Neural cell (in vitro differentiated cells): Measurements from ENCODE around the gene HHIP. TPM values are rescaled to one million over a fixed set of nuclear protein-coding genes. Genes with fewer than 3 reads are reported as not detected.

ENCODE experiments used
- H2AFZ ChIP-seq: fragments of 200-600, 300-800 bp; sonication (generic), shearing (Covaris generic); 2 replicates; pipeline ENCODE4 v1.6.0; 2014; ENCODE audit warnings: low read depth, mild to moderate bottlenecking, antibody characterized with exemption, low read length, moderate library complexity
- H3F3A ChIP-seq: fragments of 200-600 bp; shearing (Covaris generic); 2 replicates; pipeline ENCODE4 v1.6.1; 2016; ENCODE audit warnings: mild to moderate bottlenecking, moderate library complexity, mixed read lengths, antibody characterized with exemption, low read length; ENCODE audit not compliant: insufficient read depth, poor library complexity, severe bottlenecking
- H3K27ac ChIP-seq: fragments of 200-600, 300-800 bp; sonication (generic), shearing (Covaris generic); 2 replicates; pipeline ENCODE4 v1.5.1; 2014; ENCODE audit warnings: mild to moderate bottlenecking, low read length, moderate library complexity
- H3K27me3 ChIP-seq: fragments of 300-800, 200-600 bp; sonication (generic), shearing (Covaris generic); 2 replicates; pipeline ENCODE4 v1.6.0; 2014; ENCODE audit warnings: mild to moderate bottlenecking, low read depth, low read length, moderate library complexity; ENCODE audit not compliant: insufficient read depth
- H3K36me3 ChIP-seq: fragments of 300-800, 200-600 bp; sonication (generic), shearing (Covaris generic); 2 replicates; pipeline ENCODE4 v1.5.1; 2014; ENCODE audit warnings: mild to moderate bottlenecking, antibody characterized with exemption, low read length, moderate library complexity; ENCODE audit not compliant: insufficient read depth
- H3K4me2 ChIP-seq: fragments of 300-800, 200-600 bp; sonication (generic), shearing (Covaris generic); 2 replicates; pipeline ENCODE4 v1.6.0; 2014; ENCODE audit warnings: mild to moderate bottlenecking, low read length
- H3K4me3 ChIP-seq: fragments of 300-800, 200-600 bp; sonication (generic), shearing (Covaris generic); 2 replicates; pipeline ENCODE4 v1.5.1; 2014; ENCODE audit warnings: mild to moderate bottlenecking, low read length, moderate library complexity
- H3K79me2 ChIP-seq: fragments of 200-600 bp; shearing (Covaris generic); replicated peaks from 2 replicates; pipeline ENCODE4 v1.6.0; 2014; ENCODE audit warnings: mild to moderate bottlenecking, low read length, moderate library complexity; ENCODE audit not compliant: insufficient read depth
- H3K9ac ChIP-seq: fragments of 300-800, 200-600 bp; sonication (generic), shearing (Covaris generic); 2 replicates; pipeline ENCODE4 v1.6.1; 2016; ENCODE audit warnings: mild to moderate bottlenecking, low read length, mixed read lengths
- H3K9me2 ChIP-seq: fragments of 200-600 bp; shearing (Covaris generic); 2 replicates; pipeline ENCODE4 v1.6.1; 2016; ENCODE audit warnings: mild to moderate bottlenecking, low read length, mixed read lengths; ENCODE audit not compliant: insufficient read depth
- H3K9me3 ChIP-seq: fragments of 200-600, 300-800 bp; sonication (generic), shearing (Covaris generic); 2 replicates; pipeline ENCODE4 v1.6.1; 2016; ENCODE audit warnings: mild to moderate bottlenecking, mixed run types, low read length, moderate library complexity, mixed read lengths
- H4K20me1 ChIP-seq: fragments of 200-600 bp; shearing (Covaris generic); 2 replicates; pipeline ENCODE4 v1.6.1; 2016; ENCODE audit warnings: mild to moderate bottlenecking, mixed run types; ENCODE audit not compliant: insufficient read depth
- EP300 ChIP-seq: fragments of 450-650 bp; conservative IDR thresholded peaks from 2 replicates; pipeline ENCODE4 v1.6.1; 2014; ENCODE audit warnings: antibody characterized with exemption, mild to moderate bottlenecking, moderate library complexity; ENCODE audit not compliant: poor library complexity, severe bottlenecking
- EZH2 ChIP-seq: fragments of 200-600, 300-800 bp; shearing (Covaris generic), sonication (generic); IDR thresholded peaks from 2 replicates; pipeline ENCODE4 v1.6.1; 2014; ENCODE audit warnings: antibody characterized with exemption, low read length, borderline replicate concordance, mild to moderate bottlenecking; ENCODE audit not compliant: insufficient read depth, poor library complexity, severe bottlenecking
- MXI1 ChIP-seq: fragments of 450-650 bp; conservative IDR thresholded peaks from 2 replicates; pipeline ENCODE4 v1.6.1; 2014; ENCODE audit warnings: antibody characterized with exemption, mild to moderate bottlenecking; ENCODE audit not compliant: poor library complexity, severe bottlenecking
- POLR2AphosphoS5 ChIP-seq: IDR thresholded peaks from 2 replicates; pipeline ENCODE4 v1.6.1; 2012
- RAD21 ChIP-seq: fragments of 450-650 bp; conservative IDR thresholded peaks from 2 replicates; pipeline ENCODE4 v1.6.1; 2014; ENCODE audit warnings: antibody characterized with exemption, mild to moderate bottlenecking, moderate library complexity
- SMC3 ChIP-seq: fragments of 450-650 bp; conservative IDR thresholded peaks from 2 replicates; pipeline ENCODE4 v1.6.1; 2014; ENCODE audit warnings: antibody characterized with exemption, mild to moderate bottlenecking, moderate library complexity; ENCODE audit not compliant: poor library complexity
- TAF1 ChIP-seq: IDR thresholded peaks from 2 replicates; pipeline ENCODE4 v1.6.1; 2012; ENCODE audit warnings: low read depth
- polyA plus RNA-seq: library from polyadenylated mRNA; depleted of rRNA; stranded (reverse); fragments of >200 nt; gene quantifications from 2 replicates; pipeline ENCODE4 v1.2.3, GENCODE V29; 2014
- TF ChIP-seq, protein P1 (sequence below): IDR thresholded peaks from 2 replicates; pipeline ENCODE4 v1.6.1; 2012; ENCODE audit warnings: borderline replicate concordance
- TF ChIP-seq, protein P2 (sequence below): fragments of 450-650 bp; IDR thresholded peaks from 2 replicates; pipeline ENCODE4 v1.5.1; 2014; ENCODE audit warnings: antibody characterized with exemption, mild to moderate bottlenecking, moderate library complexity; ENCODE audit not compliant: poor library complexity, severe bottlenecking

The HHIP gene
- polyA plus RNA-seq, 1 donor from 2014 or later = not detected

DNA sequence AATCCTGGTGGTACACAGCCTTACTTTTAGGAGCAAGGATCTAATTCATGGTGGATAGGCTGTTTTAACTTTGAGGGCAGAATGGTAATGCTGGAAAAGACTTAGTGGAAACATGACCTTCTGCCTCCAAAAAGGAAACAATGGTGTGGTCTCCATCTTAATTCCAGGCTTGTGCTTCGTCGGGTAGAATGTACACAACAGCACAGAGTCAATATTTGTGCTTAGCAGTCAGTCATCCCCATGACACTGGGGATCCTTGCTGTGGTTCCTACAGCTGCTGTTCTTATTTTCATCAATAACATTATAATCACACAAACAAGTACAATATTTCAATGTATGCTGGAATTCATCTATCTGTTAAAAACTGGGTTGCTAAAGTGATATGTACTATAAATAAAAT lies 104.4 kb downstream of the HHIP start:
- Histone ChIP-seq H4K20me1 (no peaks in the 10 kb centered on the region), H3K4me2 (no peak overlapping the region), H3K27ac (no peak overlapping the region), H3K4me3 (no peak overlapping the region), H3F3A (no peaks in the 10 kb centered on the region), H3K27me3 (no peaks in the 10 kb centered on the region), H3K9ac (no peak overlapping the region), H3K79me2 (no peaks in the 10 kb centered on the region), H2AFZ (no peak overlapping the region), H3K9me3 (no peaks in the 10 kb centered on the region), H3K9me2 (no peaks in the 10 kb centered on the region), H3K36me3 (no peaks in the 10 kb centered on the region)
- TF ChIP-seq TAF1 (no peak), SMC3 (no peak), RAD21 (no peak), MXI1 (no peak), EP300 (no peak), POLR2AphosphoS5 (no peak), EZH2 (no peak)
- TF ChIP-seq, protein P1, sequence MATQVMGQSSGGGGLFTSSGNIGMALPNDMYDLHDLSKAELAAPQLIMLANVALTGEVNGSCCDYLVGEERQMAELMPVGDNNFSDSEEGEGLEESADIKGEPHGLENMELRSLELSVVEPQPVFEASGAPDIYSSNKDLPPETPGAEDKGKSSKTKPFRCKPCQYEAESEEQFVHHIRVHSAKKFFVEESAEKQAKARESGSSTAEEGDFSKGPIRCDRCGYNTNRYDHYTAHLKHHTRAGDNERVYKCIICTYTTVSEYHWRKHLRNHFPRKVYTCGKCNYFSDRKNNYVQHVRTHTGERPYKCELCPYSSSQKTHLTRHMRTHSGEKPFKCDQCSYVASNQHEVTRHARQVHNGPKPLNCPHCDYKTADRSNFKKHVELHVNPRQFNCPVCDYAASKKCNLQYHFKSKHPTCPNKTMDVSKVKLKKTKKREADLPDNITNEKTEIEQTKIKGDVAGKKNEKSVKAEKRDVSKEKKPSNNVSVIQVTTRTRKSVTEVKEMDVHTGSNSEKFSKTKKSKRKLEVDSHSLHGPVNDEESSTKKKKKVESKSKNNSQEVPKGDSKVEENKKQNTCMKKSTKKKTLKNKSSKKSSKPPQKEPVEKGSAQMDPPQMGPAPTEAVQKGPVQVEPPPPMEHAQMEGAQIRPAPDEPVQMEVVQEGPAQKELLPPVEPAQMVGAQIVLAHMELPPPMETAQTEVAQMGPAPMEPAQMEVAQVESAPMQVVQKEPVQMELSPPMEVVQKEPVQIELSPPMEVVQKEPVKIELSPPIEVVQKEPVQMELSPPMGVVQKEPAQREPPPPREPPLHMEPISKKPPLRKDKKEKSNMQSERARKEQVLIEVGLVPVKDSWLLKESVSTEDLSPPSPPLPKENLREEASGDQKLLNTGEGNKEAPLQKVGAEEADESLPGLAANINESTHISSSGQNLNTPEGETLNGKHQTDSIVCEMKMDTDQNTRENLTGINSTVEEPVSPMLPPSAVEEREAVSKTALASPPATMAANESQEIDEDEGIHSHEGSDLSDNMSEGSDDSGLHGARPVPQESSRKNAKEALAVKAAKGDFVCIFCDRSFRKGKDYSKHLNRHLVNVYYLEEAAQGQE = no peak
- TF ChIP-seq, protein P2, sequence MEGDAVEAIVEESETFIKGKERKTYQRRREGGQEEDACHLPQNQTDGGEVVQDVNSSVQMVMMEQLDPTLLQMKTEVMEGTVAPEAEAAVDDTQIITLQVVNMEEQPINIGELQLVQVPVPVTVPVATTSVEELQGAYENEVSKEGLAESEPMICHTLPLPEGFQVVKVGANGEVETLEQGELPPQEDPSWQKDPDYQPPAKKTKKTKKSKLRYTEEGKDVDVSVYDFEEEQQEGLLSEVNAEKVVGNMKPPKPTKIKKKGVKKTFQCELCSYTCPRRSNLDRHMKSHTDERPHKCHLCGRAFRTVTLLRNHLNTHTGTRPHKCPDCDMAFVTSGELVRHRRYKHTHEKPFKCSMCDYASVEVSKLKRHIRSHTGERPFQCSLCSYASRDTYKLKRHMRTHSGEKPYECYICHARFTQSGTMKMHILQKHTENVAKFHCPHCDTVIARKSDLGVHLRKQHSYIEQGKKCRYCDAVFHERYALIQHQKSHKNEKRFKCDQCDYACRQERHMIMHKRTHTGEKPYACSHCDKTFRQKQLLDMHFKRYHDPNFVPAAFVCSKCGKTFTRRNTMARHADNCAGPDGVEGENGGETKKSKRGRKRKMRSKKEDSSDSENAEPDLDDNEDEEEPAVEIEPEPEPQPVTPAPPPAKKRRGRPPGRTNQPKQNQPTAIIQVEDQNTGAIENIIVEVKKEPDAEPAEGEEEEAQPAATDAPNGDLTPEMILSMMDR = no peak

DNA sequence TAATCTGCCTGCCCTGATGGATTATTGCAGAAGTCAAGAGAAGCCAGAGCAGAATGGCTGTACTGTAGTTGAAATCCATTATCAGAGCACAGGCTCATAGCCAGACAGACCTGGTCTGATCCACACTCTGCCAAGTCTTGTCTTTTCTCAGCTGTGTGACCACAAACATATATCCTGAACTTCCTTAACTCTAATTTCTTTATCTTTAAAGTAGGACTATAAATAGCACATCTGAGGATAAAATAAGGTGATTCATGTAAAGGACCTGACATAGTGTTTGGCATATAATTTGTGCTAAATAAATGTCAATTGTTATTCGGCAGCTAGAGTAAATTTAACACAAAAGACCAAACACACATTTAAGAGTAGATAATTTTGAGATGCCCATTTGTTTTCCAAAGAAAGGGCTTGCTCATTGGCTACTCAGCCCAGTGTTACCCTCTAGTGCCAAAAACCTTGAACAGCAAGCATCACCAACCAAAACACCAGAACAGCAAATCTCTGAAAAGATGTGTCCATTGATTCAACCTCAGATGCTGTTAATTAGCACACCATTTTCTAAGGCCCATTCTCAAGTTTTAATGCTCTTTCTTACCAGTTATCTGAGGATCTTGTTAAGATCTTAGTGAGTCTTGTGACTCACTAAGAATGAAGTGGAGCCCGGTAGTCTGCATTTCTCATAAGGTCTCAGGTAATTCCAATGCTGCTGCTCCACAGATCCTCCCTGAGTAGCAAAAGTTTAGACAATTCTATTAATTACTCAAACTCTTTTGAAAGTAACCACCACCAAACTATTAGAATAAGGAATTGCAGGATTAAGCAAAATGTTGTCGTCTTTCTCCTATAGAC lies 108.8 kb downstream of the HHIP start:
- Histone ChIP-seq H3K4me3 (no peak overlapping the region), H3K4me2 (no peak overlapping the region), H3K27me3 (no peaks in the 10 kb centered on the region), H2AFZ (no peak overlapping the region), H3K36me3 (no peaks in the 10 kb centered on the region), H4K20me1 (no peaks in the 10 kb centered on the region), H3K9me2 (no peaks in the 10 kb centered on the region), H3K9me3 (no peaks in the 10 kb centered on the region), H3K9ac (no peak overlapping the region), H3K27ac (no peak overlapping the region), H3F3A (no peaks in the 10 kb centered on the region), H3K79me2 (no peaks in the 10 kb centered on the region)
- TF ChIP-seq, protein P1 = no peak
- no peak for TF ChIP-seq EZH2
- TF ChIP-seq POLR2AphosphoS5 = no peak
- TF ChIP-seq TAF1 = no peak
- no peak for TF ChIP-seq EP300
- TF ChIP-seq RAD21 = no peak
- TF ChIP-seq, protein P2 = no peak
- TF ChIP-seq MXI1 = no peak
- no peak for TF ChIP-seq SMC3
